ENCODE measurements around the gene ATG12. TPM values are rescaled to one million over a fixed set of nuclear protein-coding genes. Genes with fewer than 3 reads are reported as not detected.

ATG12 gene
- total RNA-seq, 1 donor from 2014 or later: 73.9 TPM

GRCh38 chr5:115820846-115821245 is 20.5 kb downstream of the ATG12 start:
- Mint-ChIP-seq H3K36me3 (ENCODE audit: low read depth) (no peaks in the 10 kb centered on the region), H3K27me3 (peaks cover 37% of the 10 kb centered on the region), H3K4me3 (no peak overlapping the region), H3K4me1 (peaks cover 8% of the 10 kb centered on the region), H3K9me3 (peaks cover 14% of the 10 kb centered on the region), H3K27ac (no peak overlapping the region)
- ChIA-PET POLR2A (no interaction called here), CTCF (no interaction called here)
- no peak for DNase-seq
- intact Hi-C loops (cut with micrococcal nuclease): no loop called here
- ATAC-seq (ENCODE audit: low read depth): no peak
- no peak for TF ChIP-seq CTCF (IDR thresholded peaks at IDR 0.05)

- ChIA-PET CTCF (no interaction called here), POLR2A (no interaction called here)
- DNase-seq: no peak
- peaks cover 21% of the 10 kb centered on the region for H3K4me1 Mint-ChIP-seq
- H3K9me3 Mint-ChIP-seq: peaks cover 6% of the 10 kb centered on the region
- intact Hi-C loops (cut with micrococcal nuclease): no loop called here
- H3K4me3 Mint-ChIP-seq: no peak overlapping the region
- peaks cover 51% of the 10 kb centered on the region for H3K27me3 Mint-ChIP-seq
- no peak for TF ChIP-seq CTCF (IDR thresholded peaks at IDR 0.05)
- no peak for ATAC-seq (ENCODE audit: low read depth)
- H3K36me3 Mint-ChIP-seq (ENCODE audit: low read depth): no peaks in the 10 kb centered on the region
- no peak overlapping the region for H3K27ac Mint-ChIP-seq
Observed at GRCh38 chr5:115818821-115819220, 22.5 kb downstream of the ATG12 start.

- Mint-ChIP-seq H3K27me3 (peaks cover 53% of the 10 kb centered on the region), H3K27ac (no peak overlapping the region), H3K9me3 (no peaks in the 10 kb centered on the region), H3K4me3 (no peak overlapping the region), H3K36me3 (ENCODE audit: low read depth) (no peaks in the 10 kb centered on the region), H3K4me1 (peaks cover 21% of the 10 kb centered on the region)
- ATAC-seq (ENCODE audit: low read depth) (no peak), DNase-seq (no peak)
- no peak for TF ChIP-seq CTCF (IDR thresholded peaks at IDR 0.05)
- ChIA-PET POLR2A (no interaction called here), CTCF (no interaction called here)
- intact Hi-C loops (cut with micrococcal nuclease): no loop called here
Observed at GRCh38 chr5:115817386-115817785, 24.0 kb downstream of the ATG12 start.

GRCh38 chr5:115816226-115817081 is 24.9 kb downstream of the ATG12 start, which contains the start of gene CDO1:
Gene CDO1 (minus strand): TSS chr5:115816659. CDS start chr5:115816397, 262 bp downstream.
- ChIA-PET POLR2A (interaction anchor here (0.6 kb wide), 1 partner anchor 10 kb away, joined by 4 read pairs; no protein-coding TSS in a partner anchor), CTCF (no interaction called here)
- peak; percentile 24 for DNase-seq
- H3K36me3 Mint-ChIP-seq (ENCODE audit: low read depth): no peaks in the 10 kb centered on the region
- peak within 1 kb of the TSS; percentile 81 for H3K4me3 Mint-ChIP-seq
- peaks cover 21% of the 10 kb centered on the region for H3K4me1 Mint-ChIP-seq
- H3K27ac Mint-ChIP-seq: peak within 1 kb of the TSS; percentile 22
- H3K9me3 Mint-ChIP-seq: no peaks in the 10 kb centered on the region
- TF ChIP-seq CTCF (IDR thresholded peaks at IDR 0.05): no peak
- ATAC-seq (ENCODE audit: low read depth): peak; percentile 58
- intact Hi-C loops (cut with micrococcal nuclease): no loop called here
- peaks cover 49% of the 10 kb centered on the region for H3K27me3 Mint-ChIP-seq

- no peaks in the 10 kb centered on the region for H3K36me3 Mint-ChIP-seq (ENCODE audit: low read depth)
- H3K27me3 Mint-ChIP-seq: peaks cover 53% of the 10 kb centered on the region
- peak; percentile 56 for ATAC-seq (ENCODE audit: low read depth)
- ChIA-PET POLR2A (no interaction called here), CTCF (no interaction called here)
- peak overlapping the region; percentile 81 for H3K4me3 Mint-ChIP-seq
- H3K9me3 Mint-ChIP-seq: no peaks in the 10 kb centered on the region
- H3K4me1 Mint-ChIP-seq: peaks cover 21% of the 10 kb centered on the region
- intact Hi-C loops (cut with micrococcal nuclease): no loop called here
- DNase-seq: peak; percentile 15
- TF ChIP-seq CTCF (IDR thresholded peaks at IDR 0.05): no peak
- no peak overlapping the region for H3K27ac Mint-ChIP-seq
Observed at GRCh38 chr5:115815693-115816225, 25.6 kb downstream of the ATG12 start.
